GM18502 (cell line): ENCODE measurements around the gene ADSL.

ENCODE experiments used
- ATAC-seq: cut with Tn5 transposase; IDR thresholded peaks from one replicate; pipeline ENCODE4 v1.9.1; 2021; ENCODE audit warnings: mild to moderate bottlenecking; ENCODE audit not compliant: unreplicated experiment, poor library complexity

The ADSL gene

DNA sequence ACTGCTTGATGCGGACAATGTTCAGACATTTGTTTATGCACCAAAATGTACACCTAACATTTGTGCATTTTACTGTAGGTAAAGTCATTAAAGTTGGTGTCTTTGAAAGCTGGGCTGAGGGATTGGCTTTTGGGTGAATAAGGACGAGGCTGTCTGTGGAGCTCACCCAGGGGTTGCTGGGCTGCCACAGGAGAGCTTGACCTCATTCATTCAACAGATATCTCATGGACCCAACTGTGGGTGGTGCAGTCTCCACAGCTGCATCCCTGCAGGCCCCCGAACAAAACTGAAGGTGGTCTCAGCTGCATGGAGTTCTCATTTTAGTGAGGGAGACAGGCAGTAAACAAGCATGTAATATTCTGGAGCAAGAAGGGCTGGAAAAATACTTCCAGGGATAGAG, 56.8 kb downstream of the ADSL start:
- ATAC-seq: no peak

DNA sequence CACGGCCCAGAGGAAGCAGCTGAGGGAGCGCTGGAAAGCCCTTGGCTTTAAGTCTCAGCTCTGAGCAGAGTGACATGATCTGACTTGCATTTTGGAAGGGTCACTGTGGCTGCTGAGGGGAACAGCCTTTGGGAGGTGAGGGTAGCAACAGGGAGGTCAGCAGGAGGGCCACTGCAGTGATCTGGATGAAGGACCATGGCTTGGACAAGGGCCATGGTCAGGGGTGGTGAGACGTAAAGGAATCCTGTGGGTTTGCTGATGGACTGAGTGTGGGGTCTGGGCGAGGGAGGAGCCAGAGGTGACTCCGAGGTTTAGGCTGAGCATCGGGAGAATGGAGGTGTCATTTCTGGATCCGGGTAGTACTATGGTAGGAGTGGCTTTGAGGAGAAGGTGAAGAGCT, 57.4 kb downstream of the ADSL start:
- ATAC-seq: no peak

DNA sequence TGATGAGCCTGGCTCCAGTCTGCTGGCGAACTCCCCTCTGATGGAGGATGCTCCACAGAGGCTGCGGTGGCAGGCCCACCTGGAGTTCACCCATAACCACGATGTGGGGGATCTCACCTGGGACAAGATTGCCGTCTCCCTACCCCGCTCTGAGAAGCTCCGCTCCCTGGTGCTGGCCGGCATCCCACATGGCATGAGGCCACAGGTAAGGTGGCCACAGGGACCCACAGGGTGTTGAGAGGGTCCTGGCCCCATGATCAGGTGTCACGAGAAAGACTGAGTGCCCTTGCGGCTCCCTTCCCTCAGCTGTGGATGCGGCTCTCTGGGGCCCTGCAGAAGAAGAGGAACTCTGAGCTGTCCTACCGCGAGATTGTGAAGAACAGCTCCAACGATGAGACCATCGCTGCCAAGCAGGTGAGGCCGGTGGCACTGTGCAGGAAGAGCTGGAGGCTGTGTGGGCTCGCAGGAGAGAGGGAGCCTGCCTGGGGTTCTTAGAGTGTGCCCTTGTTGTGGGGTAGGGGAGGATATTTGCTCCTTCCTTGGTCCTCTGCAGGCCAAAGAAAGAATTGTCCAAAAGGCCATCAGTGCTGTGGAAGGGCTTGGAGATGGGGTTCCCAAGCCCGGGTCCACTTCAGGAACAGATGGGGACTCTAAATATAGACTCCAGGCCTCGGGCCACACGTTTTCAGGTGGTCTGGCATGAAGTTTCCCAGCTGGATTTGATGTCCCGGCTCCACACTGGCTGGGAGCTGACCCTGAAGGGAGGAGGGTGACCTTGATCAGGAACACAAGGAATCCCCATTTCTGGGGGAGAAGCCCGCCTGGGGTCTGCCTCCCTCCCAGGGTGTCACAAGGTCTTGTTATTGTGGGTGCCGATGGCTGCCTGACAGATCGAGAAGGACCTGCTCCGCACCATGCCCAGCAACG, 58.2 kb downstream of the ADSL start:
- no peak for ATAC-seq

DNA sequence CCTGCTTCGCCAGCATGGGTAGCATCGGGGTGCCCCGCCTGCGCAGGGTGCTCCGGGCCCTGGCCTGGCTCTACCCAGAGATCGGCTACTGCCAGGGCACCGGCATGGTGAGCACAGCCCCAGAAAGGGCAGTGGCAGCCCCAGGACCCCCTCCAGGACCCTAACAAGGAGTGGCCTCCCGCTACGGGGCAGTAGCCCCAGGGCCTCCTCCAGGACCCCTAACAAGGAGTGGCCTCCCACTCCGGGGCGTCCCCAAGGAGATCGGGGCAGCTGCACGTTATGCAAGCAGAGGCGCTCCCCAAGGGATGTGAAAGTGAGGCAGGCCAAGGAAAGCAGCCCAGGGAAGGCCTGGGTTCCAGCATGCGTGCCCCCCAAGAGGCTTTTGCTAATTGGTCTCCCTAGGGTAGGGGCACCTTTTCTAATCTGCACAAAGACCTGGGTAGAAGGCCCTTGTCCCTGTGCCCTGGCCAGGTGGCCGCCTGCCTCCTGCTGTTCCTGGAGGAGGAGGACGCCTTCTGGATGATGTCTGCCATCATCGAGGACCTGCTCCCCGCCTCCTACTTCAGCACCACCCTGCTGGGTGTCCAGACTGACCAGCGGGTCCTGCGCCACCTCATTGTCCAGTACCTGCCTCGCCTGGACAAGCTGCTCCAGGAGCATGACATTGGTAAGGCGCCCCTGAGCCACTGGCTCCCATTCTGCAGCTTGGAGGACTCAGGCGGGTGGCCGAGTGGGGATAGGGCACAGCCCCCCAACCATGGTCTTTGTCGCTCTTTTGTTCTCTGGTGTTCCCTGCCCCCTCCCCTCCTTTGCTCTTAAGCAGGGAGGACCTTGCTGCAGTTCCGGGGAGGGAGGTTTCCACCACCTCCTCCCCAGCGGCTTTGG, 59.1 kb downstream of the ADSL start:
- ATAC-seq: no peak

DNA sequence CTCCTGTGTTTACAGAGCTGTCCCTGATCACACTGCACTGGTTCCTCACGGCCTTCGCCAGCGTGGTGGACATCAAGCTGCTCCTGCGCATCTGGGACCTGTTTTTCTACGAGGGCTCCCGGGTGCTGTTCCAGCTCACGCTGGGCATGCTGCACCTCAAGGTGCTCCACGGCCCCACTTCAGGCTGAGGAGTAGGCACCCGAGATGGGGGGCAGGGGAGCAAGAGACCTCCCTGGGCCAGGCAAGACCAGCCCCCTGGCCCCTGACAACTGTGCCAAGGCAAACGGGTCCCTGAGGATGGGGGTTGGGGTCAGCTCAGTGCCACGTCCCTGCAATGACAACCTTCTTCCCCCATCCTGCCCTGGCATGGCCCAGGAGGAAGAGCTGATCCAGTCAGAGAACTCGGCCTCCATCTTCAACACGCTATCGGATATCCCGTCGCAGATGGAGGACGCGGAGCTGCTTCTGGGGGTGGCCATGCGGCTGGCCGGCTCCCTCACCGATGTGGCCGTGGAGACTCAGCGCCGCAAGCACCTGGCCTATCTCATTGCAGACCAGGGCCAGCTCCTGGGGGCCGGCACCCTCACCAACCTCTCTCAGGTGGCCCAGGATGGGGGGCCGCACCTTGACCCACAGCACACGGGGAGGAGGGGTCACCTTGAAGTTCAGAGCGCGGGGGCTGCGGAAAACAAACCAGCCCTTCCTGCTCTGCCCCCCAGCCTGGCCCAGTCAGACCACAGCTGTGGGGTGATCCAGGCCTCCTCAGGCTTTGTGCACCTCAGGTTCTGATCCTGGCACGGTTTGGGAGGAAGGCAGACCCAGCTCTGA, 60.0 kb downstream of the ADSL start:
- no peak for ATAC-seq

DNA sequence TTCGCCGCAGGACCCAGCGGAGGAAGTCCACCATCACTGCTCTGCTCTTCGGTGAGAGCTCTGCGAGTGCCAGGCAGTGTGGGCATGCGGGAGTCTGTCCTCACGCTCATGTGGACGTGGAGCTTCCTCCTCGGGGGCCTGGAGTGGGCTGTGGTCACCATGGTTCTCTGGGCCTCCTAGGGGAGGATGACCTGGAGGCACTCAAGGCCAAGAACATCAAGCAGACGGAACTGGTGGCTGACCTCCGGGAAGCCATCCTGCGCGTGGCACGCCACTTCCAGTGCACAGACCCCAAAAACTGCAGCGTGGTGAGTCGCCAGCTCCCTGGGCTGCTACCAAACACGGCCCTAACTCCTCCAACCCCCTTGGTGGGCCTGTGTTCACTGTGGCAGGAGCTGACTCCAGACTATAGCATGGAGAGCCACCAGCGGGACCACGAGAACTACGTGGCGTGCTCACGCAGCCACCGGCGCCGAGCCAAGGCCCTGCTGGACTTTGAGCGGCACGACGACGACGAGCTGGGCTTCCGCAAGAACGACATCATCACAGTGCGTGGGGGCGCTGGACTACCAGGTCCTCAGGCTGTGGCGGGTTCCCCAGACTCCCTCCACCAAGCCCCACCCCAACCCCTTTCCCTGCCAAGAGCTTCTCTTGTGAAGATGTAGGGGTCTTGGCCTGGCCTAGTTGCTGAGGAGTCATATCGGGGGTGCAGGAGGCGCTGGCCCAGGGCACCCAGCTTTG, 60.9 kb downstream of the ADSL start:
- ATAC-seq: no peak

DNA sequence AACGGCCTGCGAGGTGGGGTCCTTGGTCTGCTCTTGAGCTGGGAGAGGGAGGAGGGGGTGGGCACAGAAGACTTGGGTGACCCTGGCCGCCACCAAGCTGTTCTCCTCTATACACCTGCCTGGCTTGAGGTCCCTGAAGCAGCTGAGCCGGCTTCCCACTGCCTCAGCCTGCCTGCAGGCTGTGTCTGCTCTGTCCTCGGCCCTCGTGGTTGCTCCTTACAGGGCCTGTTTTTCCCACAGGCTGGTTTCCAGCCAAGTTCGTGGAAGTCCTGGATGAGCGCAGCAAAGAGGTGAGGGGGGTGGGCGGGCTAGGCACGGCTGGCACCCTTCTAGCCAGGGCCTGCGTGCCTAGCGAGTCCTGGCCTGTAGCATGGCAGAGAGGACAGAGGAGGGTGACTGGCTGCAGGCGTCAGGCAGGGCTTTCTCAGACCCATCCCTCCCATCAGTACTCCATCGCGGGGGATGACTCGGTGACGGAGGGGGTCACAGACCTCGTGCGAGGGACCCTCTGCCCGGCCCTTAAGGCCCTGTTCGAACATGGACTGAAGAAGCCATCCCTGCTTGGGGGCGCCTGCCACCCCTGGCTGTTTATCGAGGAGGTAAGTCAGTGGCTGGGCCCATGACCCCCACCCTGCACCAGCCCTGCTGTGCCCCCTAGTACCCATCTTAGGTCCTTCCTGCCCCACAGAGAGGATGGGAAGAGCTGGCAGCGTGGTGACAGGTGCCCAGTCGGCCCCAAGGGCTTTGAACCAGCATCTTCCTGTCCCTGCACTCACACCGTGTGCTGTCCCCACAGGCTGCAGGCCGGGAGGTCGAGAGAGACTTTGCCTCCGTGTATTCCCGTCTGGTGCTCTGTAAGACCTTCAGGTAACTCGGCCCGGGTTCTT, 61.8 kb downstream of the ADSL start:
- no peak for ATAC-seq

DNA sequence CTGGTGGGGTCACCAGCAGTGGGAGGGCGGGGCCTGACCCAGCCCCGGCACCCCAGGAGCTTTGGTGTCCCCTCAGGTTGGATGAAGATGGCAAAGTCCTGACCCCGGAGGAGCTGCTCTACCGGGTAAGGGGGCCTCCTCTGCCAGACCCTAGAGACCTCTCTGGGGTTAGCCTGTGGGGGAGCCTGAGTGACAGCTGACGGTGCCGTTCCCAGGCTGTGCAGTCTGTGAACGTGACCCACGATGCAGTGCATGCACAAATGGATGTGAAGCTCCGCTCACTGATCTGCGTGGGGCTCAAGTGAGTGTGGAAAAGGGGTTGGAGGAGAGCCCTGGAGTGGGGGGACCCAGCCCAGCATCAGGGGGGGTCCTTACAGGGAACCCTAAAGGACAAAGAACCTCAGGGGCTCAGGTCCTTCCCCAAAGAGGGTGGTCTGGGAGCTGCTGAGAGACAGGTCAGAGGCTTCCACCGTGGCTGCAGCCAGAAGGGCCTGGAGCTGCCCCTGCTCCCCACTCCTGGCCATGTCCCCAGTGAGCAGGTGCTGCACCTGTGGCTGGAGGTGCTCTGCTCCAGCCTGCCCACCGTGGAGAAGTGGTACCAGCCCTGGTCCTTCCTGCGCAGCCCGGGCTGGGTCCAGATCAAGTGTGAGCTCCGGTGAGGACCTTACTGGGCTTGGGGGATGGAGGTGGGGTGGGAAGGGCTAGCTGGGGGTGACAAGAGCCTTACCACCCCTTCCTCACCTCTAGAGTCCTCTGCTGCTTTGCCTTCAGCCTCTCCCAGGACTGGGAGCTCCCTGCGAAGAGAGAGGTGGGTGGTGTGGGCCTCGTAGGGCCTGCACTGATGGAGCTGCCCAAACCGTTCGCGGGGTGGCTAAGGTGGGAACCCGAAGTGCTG, 62.7 kb downstream of the ADSL start:
- no peak for ATAC-seq

DNA sequence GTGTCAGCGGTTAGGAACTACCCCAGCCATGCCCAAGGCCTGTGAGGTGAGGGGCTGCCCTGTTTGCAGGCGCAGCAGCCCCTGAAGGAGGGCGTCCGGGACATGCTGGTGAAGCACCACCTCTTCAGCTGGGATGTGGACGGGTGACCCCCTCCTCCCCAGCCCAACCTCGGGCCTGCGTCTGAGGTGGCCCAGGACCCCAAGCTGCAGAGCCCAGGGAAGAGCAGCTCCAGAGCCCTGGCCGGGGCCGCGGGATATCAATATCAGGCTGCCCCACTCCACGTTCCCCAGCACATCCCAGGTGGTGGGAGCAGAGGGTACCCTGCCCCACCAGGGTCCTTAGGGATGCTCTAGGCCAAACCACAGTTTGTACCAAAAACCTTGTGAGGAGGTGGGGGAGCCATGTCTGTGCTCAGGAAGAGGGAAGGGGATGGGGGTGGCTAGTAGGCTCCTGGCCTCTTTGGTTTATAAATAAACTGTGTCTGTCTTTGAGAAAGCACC, 63.4 kb downstream of the ADSL start:
- ATAC-seq: no peak

DNA sequence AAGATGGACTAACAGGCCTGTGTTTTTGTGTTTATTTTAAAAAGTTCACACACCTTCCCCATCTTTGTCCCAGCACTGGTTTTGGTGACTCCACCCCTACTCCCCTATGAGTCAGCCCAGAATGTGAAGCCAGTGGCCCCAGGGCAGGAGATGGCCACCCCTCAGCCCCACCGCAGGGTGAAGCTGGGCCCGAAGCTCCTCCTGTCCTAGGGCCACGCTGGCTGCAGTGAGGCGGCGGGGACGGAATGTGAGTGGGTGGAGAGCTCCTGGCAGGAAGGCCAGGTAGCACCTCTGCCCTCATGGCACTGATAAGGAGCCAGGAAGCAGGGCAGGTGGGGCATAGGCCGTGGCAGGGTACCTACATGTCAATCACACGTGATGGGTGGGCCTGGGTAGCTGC, 64.0 kb downstream of the ADSL start:
- no peak for ATAC-seq

DNA sequence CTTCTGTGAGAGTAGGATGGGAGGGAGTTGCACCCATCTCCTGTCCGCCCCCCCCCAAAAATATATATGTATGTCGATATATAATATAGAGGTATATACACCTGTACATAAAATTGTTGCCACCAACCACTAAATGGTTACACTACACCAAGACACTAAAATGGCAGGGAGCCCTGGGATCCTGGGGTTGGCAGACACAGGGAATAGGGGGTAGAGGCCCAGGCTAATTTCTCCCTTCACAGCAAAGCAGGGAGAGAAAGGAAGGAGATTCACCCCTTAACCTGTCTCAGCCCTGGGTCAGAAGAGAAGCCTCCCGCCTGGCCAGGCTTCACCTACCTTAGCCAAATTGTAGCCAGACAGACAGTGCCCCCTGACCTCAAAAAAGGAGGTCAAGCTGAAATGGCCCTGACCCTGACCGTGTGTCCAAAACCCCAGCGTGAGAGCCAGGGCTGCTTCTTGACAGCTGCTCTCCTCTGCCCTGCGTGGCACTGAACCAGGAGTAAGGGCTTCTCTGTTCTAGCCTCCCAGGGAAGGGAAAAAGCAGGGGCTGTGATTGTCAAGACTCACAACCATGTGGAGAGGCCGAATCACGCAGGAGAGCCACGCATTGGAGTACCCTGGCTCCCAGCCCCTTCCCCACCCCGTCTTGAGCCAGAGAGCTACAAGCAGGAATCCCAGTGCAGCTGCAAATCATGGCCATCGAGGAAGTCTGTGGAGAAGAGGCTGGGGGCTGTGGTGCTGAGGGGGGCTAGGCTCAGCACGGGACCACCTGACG, 64.6 kb downstream of the ADSL start:
- ATAC-seq: no peak

DNA sequence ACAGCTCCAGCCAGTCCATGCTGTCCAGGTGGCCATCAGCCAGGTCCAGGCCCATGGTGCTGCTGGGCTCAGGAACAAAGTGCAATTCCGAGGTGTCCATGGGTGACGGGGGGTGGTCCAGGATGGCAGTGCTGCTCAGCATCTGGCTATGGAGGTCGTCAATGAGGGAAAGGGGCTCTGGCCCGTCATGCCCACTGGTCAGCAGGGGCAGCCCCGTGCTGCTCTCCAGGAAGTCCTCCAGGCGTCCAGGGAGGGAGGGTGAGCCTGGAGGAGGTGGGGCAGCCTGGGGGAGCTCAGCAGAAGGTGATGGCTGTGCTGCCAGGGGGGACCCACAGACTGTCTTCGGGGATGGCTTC, 65.2 kb downstream of the ADSL start:
- ATAC-seq: no peak

DNA sequence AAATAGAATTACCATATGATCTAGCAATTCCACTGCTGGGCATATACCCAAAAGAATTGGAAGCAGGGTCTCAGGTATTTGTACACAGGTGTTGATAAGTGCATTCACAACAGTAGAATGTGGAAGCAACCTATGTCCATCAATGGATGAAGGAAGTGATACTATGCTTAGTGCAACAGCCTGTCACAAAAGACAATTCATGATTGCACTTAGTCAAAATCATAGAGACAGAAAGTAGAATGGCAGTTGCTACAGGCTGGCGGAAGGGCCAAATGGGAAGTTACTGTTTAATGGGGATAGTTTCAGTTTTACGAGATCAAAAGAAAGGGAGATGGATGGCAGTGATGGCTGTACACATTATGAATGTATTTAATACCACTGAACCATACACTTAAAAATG, 66.1 kb downstream of the ADSL start:
- no peak for ATAC-seq

DNA sequence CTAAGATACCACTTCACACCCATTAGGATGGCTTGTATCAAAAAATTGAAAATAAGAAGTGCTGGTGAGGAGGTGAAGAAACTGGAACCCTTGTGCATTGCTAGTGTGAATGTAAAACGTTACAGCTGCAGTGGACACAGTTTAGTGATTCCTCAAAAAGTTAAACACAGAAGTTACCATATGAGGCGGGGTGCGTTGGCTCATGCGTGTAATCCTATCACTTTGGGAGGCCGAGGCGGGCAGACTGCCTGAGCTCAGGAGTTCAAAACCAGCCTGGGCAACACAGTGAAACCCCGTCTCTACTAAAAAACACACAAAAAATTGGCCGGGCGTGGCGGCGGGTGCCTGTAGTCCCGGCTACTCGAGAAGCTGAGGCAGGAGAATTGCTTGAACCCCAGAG, 67.6 kb downstream of the ADSL start:
- no peak for ATAC-seq

DNA sequence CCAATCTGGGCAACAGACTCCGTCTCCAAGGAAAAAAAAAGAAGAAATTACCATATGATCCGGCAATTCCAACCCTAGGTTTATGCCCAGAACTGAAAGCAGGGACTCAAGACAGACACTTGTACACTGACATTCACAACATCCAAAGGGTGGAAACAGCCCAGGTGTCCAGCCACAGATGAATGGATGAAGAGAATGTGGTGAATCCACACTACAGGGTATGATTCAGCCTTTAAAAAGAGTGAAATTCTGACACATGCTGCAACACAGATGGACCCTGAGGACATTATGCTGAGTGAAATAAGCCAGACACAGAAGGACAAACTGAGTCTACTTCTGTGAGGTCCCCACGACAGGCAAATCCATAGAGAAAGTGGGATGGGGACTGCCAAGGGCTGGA, 68.0 kb downstream of the ADSL start:
- ATAC-seq: no peak

DNA sequence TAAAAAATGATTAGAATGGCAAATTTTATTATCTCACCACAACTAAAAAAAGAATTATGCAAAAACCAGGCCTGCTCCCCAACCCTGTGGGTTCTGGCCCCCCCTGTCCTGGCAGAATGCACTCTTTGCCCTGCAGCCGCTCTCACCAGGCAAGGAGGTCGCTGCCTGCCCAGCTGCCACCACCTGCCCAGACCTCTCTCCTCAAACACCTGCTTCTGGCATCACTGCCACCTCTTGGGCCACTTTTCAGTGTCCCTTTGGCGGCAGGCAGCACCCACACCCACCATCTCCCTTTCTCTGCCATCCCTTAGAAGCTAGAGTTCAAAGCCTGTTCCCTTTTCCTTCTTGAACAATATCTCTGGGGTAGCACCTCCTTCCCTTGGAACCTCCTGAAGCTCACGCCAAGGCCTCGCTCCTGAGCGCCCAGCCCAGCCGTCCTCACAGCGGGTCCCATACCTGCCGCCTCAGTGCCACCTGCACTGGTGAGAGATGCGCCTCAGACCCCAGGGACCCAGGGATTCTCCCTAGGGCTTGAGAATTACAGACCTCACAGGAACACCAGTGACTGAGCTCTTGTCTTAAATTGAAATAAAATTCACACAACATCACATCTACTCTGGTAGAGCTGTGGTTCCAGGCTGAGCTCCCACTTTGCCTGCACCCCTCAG, 68.7 kb downstream of the ADSL start:
- ATAC-seq: no peak
